Measurements from ENCODE around the gene SURF4. TPM values are rescaled to one million over a fixed set of nuclear protein-coding genes. Genes with fewer than 3 reads are reported as not detected.

The SURF4 gene
- total RNA-seq, 2 experiments from 2014 or later = 90.7 to 94.6 TPM

- peaks cover 15% of the 10 kb centered on the region for H3K36me3 Mint-ChIP-seq (ENCODE audit: low read depth)
- CTCF ChIA-PET = no interaction called here
- intact Hi-C loops (cut with DNase I, micrococcal nuclease) = no loop called here
Observed at GRCh38 chr9:133323991-133324703, 51.7 kb downstream of the SURF4 start.

GRCh38 chr9:133323211-133323610 is 52.6 kb downstream of the SURF4 start:
- POLR2A ChIA-PET = no interaction called here
- H3K4me1 ChIP-seq (ENCODE audit: insufficient read depth, low read length) = no peaks in the 10 kb centered on the region
- H3K27me3 Mint-ChIP-seq = no peaks in the 10 kb centered on the region
- intact Hi-C loops (cut with DNase I, micrococcal nuclease) = no loop called here
- H3K9me3 ChIP-seq (ENCODE audit: control insufficient read depth in 1 of 2, insufficient read depth in 1 of 2, low read length in 2 of 2) = no peaks in the 10 kb centered on the region
- no peaks in the 10 kb centered on the region for H3K9me3 Mint-ChIP-seq
- no peaks in the 10 kb centered on the region for H3K36me3 ChIP-seq (ENCODE audit: insufficient read depth, low read length)
- no peak overlapping the region for H3K27ac Mint-ChIP-seq
- no peak overlapping the region for H3K4me3 ChIP-seq (ENCODE audit: low read length)
- no peaks in the 10 kb centered on the region for H3K4me1 Mint-ChIP-seq (ENCODE audit: low read depth)
- H3K36me3 Mint-ChIP-seq (ENCODE audit: low read depth) = peaks cover 7% of the 10 kb centered on the region
- TF ChIP-seq CTCF (IDR thresholded peaks at IDR 0.05) = no peak
- no peak for DNase-seq
- H3K27ac ChIP-seq (ENCODE audit: low read depth in 1 of 2, low read length in 2 of 2) = no peak overlapping the region
- no peaks in the 10 kb centered on the region for H3K27me3 ChIP-seq (ENCODE audit: control insufficient read depth in 1 of 2, insufficient read depth in 2 of 2, low read length in 2 of 2)
- CTCF ChIA-PET = no interaction called here
- no peak overlapping the region for H3K4me3 Mint-ChIP-seq
- no peak for ATAC-seq (ENCODE audit: poor library complexity)

More at GRCh38 chr9:133323991-133324703, 51.7 kb downstream of the SURF4 start:
- Mint-ChIP-seq H3K27ac (no peak overlapping the region), H3K4me3 (no peak overlapping the region), H3K9me3 (no peaks in the 10 kb centered on the region), H3K27me3 (no peaks in the 10 kb centered on the region), H3K4me1 (ENCODE audit: low read depth) (no peaks in the 10 kb centered on the region)
- DNase-seq (no peak), ATAC-seq (ENCODE audit: poor library complexity) (no peak)
- POLR2A ChIA-PET = no interaction called here
- Histone ChIP-seq H3K27ac (ENCODE audit: low read depth in 1 of 2, low read length in 2 of 2) (no peak overlapping the region), H3K4me3 (ENCODE audit: low read length) (no peak overlapping the region), H3K27me3 (ENCODE audit: control insufficient read depth in 1 of 2, insufficient read depth in 2 of 2, low read length in 2 of 2) (no peaks in the 10 kb centered on the region), H3K4me1 (ENCODE audit: insufficient read depth, low read length) (no peaks in the 10 kb centered on the region), H3K9me3 (ENCODE audit: control insufficient read depth in 1 of 2, insufficient read depth in 1 of 2, low read length in 2 of 2) (no peaks in the 10 kb centered on the region), H3K36me3 (ENCODE audit: insufficient read depth, low read length) (no peaks in the 10 kb centered on the region)
- TF ChIP-seq CTCF (IDR thresholded peaks at IDR 0.05) = no peak

- DNase-seq = no peak
- Mint-ChIP-seq H3K27ac (no peak overlapping the region), H3K36me3 (ENCODE audit: low read depth) (peaks cover 4% of the 10 kb centered on the region), H3K4me1 (ENCODE audit: low read depth) (no peaks in the 10 kb centered on the region), H3K27me3 (no peaks in the 10 kb centered on the region), H3K4me3 (no peak overlapping the region), H3K9me3 (no peaks in the 10 kb centered on the region)
- Histone ChIP-seq H3K27ac (ENCODE audit: low read depth in 1 of 2, low read length in 2 of 2) (no peak overlapping the region), H3K4me3 (ENCODE audit: low read length) (no peak overlapping the region), H3K9me3 (ENCODE audit: control insufficient read depth in 1 of 2, insufficient read depth in 1 of 2, low read length in 2 of 2) (no peaks in the 10 kb centered on the region), H3K4me1 (ENCODE audit: insufficient read depth, low read length) (no peaks in the 10 kb centered on the region), H3K27me3 (ENCODE audit: control insufficient read depth in 1 of 2, insufficient read depth in 2 of 2, low read length in 2 of 2) (no peaks in the 10 kb centered on the region), H3K36me3 (ENCODE audit: insufficient read depth, low read length) (no peaks in the 10 kb centered on the region)
- POLR2A ChIA-PET = no interaction called here
- CTCF ChIA-PET = no interaction called here
- intact Hi-C loops (cut with DNase I, micrococcal nuclease) = no loop called here
- ATAC-seq (ENCODE audit: poor library complexity) = no peak
- TF ChIP-seq CTCF (IDR thresholded peaks at IDR 0.05) = no peak
Observed at GRCh38 chr9:133322701-133323100, 53.2 kb downstream of the SURF4 start.
